ENCODE results near the gene GRAP2.
A peak's percentile ranks its signal among the peaks of the same experiment; 100 is the strongest.

GRAP2 gene

DNA sequence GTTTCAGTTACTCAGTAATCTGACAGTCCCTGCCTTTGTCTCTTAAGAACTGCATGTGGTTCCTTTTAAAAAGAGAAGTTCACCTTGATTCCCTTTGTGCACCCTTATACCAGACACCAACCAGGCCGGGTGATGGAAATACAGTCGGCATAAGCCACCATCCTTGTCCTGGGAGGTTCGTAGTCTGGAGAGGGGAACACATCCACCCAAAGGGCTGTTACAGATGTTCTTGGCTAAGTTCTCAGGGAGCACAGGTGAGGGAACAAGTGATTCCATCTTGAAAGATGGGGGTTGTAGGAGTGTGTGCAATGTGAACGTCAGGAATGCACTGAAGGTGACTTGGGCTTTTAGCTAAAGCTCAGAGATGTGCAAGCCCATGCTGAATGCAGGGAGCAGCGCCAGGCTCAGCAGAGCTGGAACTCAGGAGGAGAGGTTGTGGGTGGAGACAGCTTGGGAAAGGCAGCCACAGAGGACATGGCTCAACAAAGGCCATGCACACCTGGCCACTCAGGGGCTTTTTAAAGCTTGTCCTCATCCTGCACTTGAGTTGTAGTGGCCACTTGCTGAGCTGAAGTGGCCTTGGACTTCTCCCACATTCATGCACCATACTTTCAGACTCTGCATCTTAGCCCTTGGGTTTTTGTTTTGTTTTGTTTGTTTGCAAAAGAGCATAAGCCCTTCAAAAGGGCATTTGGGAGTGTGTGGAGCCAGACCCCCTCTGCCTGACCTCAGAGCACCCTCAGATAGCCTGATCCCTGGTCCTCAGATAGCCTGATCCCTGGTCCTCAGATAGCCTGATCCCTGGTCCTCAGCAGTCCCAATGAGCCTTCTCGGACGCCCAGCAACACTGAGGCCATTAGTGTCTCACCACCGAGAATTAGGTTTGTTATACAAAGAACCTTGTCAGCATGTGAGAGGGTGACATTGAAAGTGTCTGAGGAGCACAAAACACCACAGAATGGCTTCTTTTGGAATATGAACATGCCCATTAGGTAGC, 46.6 kb downstream of the GRAP2 start:
- DNase-seq = no peak

DNA sequence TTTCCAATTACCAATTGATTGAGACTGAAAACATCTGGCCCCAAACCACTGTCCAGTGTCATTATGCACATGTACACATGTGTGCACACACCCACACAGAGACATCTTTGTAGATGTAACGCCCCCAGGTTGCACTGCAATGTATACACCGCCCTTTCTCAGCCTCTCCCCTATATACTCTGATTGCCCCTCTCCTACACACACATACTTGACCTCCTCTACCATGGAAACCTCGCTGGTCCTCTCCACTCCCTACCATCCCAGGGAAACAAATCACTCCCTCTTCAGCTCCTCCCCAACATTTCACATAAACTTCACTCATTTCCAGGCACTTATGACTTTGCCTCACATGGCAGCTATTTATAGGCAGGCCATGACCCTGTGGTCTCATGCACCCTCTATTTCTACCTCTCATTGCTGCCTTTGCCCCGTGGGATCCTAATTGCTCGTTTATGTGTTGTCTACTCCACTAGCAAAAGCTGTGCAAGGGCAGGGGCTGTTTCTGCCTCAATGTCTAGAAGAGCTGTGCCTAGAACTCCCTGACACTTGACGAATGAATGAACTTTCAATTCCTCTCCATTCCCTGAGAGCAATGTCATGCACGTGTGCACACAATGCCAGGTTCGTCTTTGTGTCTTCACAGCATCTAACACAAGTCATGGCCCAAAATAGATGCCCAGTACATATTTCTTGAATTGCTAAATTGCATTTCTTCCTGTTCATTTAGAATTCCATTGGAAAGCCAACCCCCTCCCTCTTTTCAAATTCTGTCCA, 49.3 kb downstream of the GRAP2 start:
- DNase-seq = no peak

DNA sequence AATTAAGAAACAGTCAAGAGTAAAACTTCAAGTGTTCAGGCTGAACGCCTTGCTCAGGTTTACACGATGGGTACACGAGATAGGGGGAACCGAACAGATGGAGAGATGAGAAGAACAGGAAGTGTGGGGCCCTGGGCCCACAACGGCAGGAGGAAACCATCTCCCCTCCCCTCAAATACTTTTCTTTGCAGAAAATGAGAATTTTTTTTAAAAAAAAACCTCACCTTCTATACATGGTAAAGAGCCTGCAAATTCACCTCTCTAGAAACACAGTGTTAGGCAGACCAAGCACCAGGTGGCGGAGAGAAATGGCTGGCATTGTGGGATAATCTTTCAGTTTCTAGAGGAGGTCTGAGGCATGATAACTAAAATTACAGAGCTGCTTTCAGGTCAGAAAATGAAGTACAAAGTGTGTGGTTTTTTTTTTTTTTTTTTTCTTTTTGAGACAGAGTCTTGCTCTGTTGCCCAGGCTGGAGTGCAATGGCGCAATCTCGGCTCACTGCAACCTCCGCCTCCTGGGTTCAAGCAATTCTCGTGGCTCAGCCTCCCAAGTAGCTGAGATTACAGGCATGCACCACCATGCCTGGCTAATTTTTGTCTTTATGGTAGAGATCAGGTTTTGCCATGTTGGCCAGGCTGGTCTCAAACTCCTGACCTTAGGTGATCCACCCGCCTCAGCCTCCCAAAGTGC, 50.9 kb downstream of the GRAP2 start:
- DNase-seq = peak; percentile 70

DNA sequence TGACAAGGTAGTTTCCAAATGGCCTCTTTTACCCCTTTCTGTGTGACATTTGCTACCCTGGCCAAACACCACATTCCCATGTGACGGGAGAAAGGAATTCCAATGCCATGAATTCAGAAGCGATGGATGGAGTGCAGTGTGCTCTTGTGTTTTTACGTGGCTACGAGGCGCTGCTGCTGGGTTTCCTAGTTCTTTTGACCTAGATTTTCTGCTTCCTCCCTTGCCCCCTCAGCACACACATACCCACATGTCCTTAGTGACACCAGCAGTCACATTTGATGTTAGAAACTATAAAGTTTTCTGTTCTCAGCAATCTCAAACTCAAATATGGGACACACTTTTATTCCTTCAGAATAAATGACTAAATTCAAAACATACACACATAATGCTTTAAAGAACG, 51.5 kb downstream of the GRAP2 start:
- DNase-seq = peak; percentile 50

DNA sequence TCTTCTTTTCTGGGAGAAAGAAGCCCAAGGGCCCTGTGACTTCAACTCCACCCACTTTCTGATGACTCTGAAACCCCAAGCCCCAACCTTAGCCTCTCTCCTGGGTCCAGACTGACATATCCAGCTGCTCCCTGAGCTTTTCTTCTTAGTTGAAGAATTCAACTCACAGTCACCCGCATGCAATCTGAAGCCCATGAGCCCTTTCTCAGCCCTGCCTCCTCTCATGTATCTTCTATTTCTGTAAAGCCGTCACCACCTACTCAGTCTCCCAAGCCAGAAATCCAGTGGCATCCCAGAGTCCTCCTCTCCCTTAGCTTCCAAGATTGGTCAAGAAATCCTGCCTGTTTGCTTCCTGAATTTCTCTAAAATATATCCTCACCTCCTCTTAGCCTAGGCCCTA, 52.2 kb downstream of the GRAP2 start:
- DNase-seq = no peak

DNA sequence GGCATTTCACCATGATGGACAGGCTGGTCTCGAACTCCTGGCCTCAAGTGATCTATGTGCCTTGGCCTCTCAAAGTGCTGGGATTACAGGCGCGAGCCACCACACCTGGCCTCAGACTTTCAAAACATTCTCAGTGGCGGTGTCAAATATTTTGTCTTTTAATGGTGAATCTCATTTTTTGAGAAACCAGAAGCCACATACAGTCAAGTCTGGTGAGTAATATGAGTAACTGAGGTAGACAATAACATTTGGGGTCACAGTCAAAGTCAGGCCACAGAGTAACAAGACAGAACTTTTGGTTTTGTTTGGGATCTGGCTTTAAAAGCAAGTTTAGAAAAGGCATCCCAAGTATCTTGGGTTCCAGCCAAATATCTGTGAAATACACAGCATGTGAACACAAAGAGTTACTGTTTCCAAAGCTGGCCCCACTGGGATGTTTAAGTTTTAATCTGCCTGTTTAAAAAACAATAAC, 53.7 kb downstream of the GRAP2 start:
- DNase-seq = peak; percentile 34

DNA sequence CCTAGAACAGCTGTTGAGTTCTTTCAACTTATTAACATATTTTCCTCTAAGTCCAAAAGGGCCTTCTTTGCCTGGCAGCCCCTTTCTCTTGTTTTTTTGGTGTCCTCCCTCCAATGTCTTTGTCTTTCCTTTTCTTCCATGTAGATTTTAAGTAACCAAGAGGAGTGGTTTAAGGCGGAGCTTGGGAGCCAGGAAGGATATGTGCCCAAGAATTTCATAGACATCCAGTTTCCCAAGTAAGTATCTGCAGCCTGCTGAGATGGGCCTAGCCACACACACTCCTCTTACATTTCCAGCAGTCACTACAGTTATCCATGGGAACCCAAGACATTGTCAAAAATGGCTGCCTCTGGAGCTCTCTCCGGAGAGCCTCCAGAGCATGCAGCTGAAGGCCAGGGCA, 54.8 kb downstream of the GRAP2 start:
- DNase-seq = no peak

DNA sequence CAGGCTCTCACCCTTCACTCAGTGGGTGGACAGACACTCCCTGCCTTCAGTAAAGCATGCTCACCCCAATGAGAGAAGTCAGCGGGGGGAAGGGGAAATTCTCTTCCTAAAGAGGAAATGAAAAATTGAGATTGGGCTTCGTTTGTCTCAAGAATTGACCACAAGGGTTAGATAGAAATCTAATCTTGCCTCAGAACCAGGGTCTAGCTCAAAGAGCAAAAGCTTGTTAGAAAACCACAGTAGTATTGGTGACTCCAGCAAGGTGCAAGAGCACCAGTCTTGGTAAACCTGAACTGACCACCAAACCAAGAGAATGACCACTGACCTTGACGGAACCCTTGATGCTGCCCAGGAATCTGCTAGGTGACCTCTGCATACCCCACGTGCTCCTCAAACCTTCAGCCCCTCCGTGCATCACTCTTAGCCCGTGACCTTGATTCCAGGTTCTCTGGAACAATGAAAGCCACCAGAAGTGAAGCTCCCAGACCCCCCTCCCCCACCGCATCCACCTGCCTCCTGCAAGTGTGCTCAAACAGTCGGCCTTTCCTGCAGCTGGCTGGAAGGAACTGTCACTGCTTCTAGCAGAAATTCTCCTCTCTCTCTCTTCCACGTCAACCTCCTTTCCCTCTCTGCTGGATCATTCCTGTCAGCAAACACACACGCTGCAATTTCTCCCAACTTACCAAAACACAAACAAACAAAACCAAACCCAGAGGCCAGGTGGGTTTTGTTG, 56.2 kb downstream of the GRAP2 start:
- DNase-seq = no peak

DNA sequence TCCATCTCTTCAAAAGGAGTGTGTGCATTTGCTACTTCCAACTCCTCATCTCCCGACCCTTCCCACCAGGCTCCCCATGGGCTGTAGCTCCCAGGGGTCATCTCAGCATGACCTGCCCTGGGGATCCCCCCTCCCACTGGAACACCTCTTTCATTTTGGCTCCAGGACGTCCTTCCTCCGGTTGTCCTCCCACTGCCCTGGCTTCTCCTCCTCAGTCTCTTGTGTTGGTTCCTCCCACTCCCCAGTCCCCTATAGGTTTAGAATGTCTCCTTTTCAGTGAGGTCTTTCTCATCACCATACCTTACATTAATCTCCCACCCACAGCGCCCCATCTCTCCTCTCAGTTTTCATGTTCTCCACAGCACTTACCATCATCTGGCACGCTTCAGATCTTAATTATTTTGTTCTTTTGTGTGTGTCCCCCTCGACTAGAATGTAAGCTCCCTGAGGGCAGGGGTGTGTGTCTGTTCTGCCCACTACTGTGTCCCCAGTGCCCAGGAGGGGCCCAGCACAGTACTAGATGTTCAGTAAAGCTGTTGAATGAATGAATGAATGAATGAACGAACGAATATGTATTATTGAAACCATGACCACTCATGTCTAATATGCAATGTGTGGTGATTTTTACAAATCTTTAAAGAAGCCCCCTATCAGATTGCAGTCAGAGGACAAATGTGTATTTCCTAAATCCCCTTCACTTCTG, 57.3 kb downstream of the GRAP2 start:
- no peak for DNase-seq

DNA sequence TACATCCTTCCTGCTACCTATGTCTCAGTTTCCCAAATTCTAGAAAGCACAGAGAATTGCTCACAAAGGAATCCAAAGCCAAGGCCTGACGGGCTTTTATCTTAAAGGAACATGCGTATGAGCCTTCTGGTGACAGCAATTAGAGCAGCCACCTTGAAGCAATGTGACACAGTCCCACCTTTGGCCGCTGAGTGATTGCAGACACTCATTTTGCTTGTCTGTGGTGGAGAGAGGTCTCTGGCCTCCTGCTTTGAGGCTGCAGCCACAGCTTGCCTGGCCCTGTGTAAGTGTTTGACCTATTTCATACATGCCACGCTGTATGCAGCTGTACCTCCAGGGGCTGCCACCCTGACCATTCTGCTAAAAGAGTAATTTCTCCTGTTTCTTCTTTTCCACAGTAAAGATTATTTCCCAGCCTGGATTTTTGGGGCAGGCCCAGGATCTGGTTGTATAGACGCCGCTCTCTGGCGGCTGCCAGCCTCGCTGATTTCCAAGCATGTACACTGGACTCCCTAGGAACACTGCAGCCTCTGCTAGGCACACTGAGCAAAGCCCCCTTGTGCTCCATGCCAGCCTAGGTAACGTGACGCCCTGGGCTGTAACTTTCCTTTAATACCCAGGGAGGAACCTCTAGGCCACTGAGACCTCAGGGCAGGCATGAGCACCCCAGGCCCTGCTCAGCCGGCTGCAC, 58.2 kb downstream of the GRAP2 start:
- DNase-seq = no peak

DNA sequence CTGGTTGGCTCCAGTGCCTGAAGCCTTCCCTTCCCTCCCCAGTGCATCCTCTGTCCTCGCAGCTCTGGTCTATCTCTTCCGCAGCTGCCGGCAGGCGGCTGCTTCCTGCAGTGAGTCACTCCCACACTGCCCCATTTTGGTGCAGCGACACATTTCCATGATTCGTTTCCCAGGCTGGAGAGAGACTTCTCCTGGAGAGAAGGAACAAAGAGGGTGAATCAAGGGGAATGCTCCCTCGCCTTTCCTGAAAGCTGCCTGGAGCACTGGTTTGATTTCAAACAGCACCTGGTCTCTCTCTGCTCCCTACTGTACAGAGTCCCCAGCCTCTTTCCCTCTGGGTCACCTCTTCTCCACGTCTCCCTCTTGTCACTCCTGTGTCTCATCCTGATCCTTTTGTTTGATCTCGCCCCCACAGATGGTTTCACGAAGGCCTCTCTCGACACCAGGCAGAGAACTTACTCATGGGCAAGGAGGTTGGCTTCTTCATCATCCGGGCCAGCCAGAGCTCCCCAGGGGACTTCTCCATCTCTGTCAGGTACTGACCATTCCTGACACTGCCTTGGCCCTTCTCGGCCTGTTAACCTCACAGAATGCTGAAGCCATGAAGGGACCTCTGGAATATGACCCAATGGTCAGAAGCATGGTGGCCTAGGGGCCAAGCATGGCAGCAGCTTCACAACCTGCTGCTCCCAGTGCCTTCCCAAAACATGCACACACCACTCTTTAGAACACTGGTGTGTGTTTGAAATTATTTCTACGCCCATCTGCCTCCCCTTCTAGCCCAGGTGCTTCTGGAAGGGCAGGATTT, 59.0 kb downstream of the GRAP2 start, which contains the start of gene TMA7B:
Gene TMA7B (plus strand): TSS at position 758 of the 808 bp plus-strand sequence. CDS start 3,978 bp downstream, outside the sequence.
- DNase-seq = peak; percentile 74

DNA sequence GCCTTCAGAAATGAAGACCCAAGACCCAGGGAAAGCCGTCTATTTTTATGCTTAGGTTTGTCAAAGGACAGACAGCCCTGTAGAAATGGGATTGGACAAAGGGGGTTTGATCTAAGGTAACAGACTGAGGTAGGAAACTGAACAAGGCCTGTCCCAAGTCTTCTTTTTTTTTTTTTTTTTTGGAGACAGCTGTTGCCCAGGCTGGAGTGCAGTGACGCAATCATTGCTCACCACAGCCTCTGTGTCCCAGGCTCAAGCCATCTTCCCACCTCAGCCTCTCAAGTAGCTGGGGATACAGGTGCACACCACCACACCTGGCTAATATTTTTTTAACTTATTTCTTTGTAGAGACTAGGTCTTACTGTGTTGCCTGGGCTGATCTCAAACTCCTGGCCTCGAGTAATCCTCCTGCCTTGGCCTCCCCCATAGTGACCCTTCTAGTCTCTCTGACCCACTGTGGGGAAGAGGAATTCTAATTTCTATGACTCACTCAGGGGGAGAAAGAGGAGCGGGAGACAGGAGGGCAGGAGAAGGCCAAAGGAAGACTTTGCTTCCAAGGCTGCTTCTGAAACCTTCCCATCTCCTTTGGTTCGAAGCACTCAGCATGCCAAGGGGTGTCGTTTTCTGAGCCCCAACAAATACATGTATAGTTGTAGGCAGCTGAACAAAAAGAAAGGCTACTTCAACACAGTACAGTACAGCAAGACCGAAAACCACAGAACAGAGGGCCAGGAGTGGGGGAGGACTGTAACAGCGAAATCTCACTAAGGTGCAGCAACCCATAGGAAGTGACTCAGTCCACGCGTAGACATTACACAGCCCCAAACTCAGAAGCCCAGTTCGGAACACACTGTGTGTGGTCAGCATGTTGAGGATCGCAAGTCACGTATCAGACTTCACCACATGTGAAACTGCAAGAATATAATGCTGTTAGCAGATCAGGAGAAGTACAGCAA, 60.2 kb downstream of the GRAP2 start:
- DNase-seq = peak; percentile 72

DNA sequence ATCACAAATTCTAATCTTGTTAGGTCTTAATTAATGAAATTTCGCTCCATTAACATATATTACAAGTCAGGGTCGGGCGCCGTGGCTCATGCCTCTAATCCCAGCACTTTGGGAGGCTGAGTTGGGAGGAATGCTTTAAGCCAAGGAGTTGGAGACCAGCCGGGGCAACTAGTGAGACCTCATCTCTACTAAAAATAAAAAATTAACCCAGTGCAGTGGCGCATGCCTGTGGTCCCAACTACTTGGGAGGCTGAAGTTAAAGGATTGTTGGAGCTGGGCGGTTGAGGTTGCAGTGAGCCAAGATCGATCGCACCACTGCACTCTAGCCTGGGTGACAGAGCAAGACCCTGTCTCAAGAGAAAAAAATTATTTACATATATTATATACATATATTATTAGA, 61.2 kb downstream of the GRAP2 start:
- DNase-seq = no peak

DNA sequence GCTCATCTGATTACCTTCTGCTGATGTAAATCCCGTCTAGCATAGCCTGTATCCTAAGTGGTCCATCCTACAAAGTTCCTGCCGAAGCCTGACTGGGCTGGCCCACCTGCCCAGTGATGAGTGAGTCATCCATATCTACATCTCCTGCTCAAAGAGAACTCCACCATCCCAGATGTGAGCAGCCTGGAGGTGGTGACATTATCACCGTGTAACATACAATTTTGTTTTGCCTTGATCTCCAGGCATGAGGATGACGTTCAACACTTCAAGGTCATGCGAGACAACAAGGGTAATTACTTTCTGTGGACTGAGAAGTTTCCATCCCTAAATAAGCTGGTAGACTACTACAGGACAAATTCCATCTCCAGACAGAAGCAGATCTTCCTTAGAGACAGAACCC, 64.9 kb downstream of the GRAP2 start:
- no peak for DNase-seq

DNA sequence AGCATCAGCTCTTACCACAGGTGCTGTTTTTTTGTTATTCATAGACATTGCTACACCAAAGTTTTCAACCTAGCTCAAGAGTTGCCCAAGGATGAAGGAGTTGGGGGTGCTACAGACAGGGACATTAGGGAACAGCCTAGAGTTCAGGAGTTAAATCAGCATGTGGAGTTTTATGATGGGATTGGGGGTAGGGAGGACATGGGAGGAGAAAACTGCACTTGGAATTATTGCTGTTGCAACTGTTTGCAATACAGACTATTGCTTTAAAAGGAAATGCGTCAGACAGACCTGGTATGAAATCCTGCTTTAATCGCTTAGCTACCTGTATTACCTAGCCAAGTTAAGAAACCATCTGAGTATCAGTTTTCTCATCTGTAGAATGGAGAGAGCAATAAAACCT, 65.6 kb downstream of the GRAP2 start:
- DNase-seq = no peak

DNA sequence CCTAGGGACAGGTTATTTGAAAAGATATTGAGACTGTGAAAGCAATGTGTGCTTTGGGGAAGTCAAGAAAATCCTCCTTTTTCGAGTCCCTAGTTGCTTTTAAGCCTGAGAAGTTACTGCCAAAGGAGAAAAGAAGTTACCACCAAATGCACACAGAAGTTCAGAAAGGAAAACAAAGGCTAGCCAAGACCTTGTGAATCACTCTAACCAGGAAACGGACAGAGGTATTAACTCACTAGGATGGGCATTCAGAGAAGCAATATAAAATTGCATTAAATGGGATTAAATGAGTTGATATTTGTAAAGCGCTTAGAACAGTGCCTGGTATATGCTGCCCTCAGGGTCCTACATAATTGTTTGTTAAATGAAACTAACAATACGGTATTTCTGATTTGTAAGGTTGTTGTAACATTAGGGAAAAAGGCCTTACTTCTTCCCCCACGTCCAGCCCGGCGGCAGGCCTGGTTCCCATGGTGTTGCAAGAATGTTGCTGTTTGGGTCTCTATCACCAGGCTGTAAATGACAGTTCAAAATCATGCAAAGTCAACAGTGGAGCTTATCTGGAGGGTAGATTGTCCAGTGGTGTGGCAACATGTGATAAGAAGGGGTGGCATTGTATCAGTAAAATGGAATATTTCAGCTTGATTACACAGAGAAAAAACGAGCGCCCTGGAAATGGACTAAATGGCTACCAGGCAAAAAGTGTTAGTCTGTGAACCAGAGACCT, 66.4 kb downstream of the GRAP2 start:
- no peak for DNase-seq

DNA sequence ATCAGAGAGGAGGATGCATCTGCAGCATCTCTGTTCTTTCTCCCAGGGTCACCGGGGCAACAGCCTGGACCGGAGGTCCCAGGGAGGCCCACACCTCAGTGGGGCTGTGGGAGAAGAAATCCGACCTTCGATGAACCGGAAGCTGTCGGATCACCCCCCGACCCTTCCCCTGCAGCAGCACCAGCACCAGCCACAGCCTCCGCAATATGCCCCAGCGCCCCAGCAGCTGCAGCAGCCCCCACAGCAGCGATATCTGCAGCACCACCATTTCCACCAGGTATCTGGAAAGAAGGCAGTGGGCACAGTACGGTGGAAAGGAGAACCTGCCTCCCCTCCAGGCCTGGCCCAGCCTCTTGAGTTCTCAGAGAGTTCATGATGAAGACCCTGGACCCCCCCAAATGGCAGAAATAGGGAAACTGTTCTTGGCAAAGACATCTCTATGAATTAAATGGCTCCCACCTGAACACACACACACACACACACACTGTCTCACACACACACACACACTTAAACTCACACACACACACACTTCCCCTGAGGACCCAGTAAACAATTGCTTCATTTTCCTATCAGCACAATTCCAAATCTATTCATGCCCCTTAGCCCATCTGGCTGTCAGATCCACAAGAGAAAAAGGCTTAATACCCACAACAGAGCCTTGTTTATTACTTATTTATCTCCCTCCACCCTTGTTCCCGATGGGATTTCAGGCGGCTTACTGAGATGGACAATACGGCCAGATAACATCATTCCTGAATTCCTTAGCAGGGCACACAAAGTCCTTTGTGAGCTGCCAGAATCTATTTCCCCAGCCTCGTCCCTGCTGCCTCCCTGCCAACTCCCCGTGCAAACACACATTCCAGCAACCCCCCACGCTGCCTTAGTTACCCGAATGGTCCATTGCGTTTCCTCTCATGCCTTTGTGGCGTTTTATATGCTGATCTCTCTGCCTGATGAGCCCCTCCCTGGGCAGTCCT, 67.4 kb downstream of the GRAP2 start:
- no peak for DNase-seq
